Activated CD8-positive, alpha-beta T cell treated with anti-CD3 and anti-CD28 coated beads for 36 hours (primary cell): ENCODE results near the gene ADAD2. TPM values are rescaled to one million over a fixed set of nuclear protein-coding genes. Genes with fewer than 3 reads are reported as not detected.

ENCODE experiments used
- ATAC-seq: fragments of 200-7000 bp; cut with Tn5 transposase; one replicate; pipeline ENCODE4 v1.10.0; 2021; ENCODE audit warnings: mild to moderate bottlenecking, moderate library complexity
- CTCF ChIA-PET: fragments of 350-600 bp; sonication (Branson Sonifier 250); formaldehyde crosslinking; loops from one replicate; lab custom pipeline; 2021; ENCODE audit warnings: antibody characterized with exemption; lab: Charles Lee
- POLR2A ChIA-PET: fragments of 350-600 bp; sonication (Branson Sonifier 250); formaldehyde crosslinking; loops from one replicate; lab custom pipeline; 2021; ENCODE audit warnings: antibody characterized with exemption; lab: Charles Lee
- DNase-seq: peaks from one replicate; pipeline ENCODE4 v3.0.0-alpha.2; 2020
- H3K27ac Mint-ChIP-seq: one replicate; pipeline ENCODE4 v1.8.0; 2021; ENCODE audit warnings: mild to moderate bottlenecking, mixed read lengths
- H3K27me3 Mint-ChIP-seq: one replicate; pipeline ENCODE4 v1.8.0; 2021; ENCODE audit warnings: mixed read lengths
- H3K36me3 Mint-ChIP-seq: one replicate; pipeline ENCODE4 v1.8.0; 2021; ENCODE audit warnings: low read depth, mixed read lengths
- H3K4me1 Mint-ChIP-seq: one replicate; pipeline ENCODE4 v1.8.0; 2021; ENCODE audit warnings: low read depth, mixed read lengths
- H3K4me3 Mint-ChIP-seq: one replicate; pipeline ENCODE4 v1.8.0; 2021; ENCODE audit warnings: mild to moderate bottlenecking, moderate library complexity, mixed read lengths
- H3K9me3 Mint-ChIP-seq: one replicate; pipeline ENCODE4 v1.8.0; 2021; ENCODE audit warnings: mixed read lengths
- intact Hi-C: fragments of 100-400 bp; cut with micrococcal nuclease; formaldehyde crosslinking; loops from one replicate; pipeline ENCODE4 v1.10.0; 2022
- total RNA-seq, 2 experiments: library from RNA; stranded (reverse); gene quantifications; one replicate each; pipeline ENCODE4 v1.2.3, GENCODE V29; 2021
- TF ChIP-seq, protein P1 (sequence below): fragments of 200-600 bp; IDR thresholded peaks from one replicate; pipeline ENCODE4 v1.8.0; 2022; ENCODE audit warnings: antibody characterized with exemption, mild to moderate bottlenecking

The ADAD2 gene
- total RNA-seq, 2 experiments from 2014 or later = 0.16 to 0.63 TPM

DNA sequence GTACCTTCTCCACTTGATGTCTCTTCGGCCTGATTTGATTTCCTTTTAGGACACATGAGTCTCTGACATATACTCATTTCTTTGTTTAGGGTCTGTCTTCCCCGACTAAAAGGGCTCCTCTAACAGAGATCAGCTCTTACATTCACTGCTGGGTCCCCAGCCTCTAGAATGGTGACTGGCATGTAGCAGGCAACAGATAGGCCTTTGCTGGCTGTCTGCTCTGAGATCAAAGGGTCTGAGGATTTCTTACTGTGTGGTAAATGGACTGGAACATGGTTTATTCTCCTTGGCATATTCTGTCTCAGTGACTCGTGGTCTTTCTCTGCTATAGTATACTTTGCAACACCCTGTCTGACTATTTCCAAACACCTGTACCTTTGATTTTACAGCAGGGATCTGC lies 29.2 kb upstream of the ADAD2 start:
- TF ChIP-seq, protein P1, sequence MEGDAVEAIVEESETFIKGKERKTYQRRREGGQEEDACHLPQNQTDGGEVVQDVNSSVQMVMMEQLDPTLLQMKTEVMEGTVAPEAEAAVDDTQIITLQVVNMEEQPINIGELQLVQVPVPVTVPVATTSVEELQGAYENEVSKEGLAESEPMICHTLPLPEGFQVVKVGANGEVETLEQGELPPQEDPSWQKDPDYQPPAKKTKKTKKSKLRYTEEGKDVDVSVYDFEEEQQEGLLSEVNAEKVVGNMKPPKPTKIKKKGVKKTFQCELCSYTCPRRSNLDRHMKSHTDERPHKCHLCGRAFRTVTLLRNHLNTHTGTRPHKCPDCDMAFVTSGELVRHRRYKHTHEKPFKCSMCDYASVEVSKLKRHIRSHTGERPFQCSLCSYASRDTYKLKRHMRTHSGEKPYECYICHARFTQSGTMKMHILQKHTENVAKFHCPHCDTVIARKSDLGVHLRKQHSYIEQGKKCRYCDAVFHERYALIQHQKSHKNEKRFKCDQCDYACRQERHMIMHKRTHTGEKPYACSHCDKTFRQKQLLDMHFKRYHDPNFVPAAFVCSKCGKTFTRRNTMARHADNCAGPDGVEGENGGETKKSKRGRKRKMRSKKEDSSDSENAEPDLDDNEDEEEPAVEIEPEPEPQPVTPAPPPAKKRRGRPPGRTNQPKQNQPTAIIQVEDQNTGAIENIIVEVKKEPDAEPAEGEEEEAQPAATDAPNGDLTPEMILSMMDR = no peak
- H3K27me3 Mint-ChIP-seq = peaks cover 19% of the 10 kb centered on the region
- no peaks in the 10 kb centered on the region for H3K4me1 Mint-ChIP-seq
- no peak overlapping the region for H3K4me3 Mint-ChIP-seq
- H3K9me3 Mint-ChIP-seq = no peaks in the 10 kb centered on the region
- DNase-seq (no peak), ATAC-seq (no peak)
- intact Hi-C loops = no loop called here
- no peak overlapping the region for H3K27ac Mint-ChIP-seq
- H3K36me3 Mint-ChIP-seq = no peaks in the 10 kb centered on the region
- CTCF ChIA-PET = interaction anchor here (0.8 kb wide), 1 partner anchor 14 kb away, joined by 3 read pairs; no protein-coding TSS in a partner anchor
- POLR2A ChIA-PET = no interaction called here

DNA sequence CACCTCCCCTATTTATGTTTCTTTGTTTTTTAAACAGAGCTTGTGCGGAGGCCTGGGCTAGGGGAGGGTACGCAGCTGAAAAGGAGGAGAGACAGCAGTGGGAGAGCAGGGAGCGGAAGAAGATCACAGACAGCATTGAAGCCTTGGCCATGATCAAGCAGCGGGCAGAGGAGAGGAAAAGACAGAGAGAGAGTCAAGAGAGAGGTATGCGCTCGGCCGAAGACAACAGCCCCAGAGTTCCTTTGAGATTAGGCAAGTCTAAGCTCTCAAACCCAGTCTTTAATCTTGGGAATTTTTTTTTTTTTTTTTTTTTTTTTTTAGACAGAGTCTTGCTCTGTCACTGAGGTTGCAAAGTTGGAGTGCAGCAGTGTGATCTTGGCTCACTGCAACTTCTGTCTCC lies 25.2 kb upstream of the ADAD2 start:
- POLR2A ChIA-PET = interaction anchor here (0.9 kb wide), 1 partner anchor 10 kb away, joined by 4 read pairs; no protein-coding TSS in a partner anchor
- DNase-seq = no peak
- H3K27ac Mint-ChIP-seq = no peak overlapping the region
- H3K4me1 Mint-ChIP-seq = no peaks in the 10 kb centered on the region
- H3K9me3 Mint-ChIP-seq = no peaks in the 10 kb centered on the region
- peaks cover 10% of the 10 kb centered on the region for H3K27me3 Mint-ChIP-seq
- no peaks in the 10 kb centered on the region for H3K36me3 Mint-ChIP-seq
- CTCF ChIA-PET = interaction anchor here (0.8 to 2.0 kb wide), 3 partner anchors 9 to 100 kb away, joined by 3 to 5 read pairs (median 3); no protein-coding TSS in a partner anchor
- no peak overlapping the region for H3K4me3 Mint-ChIP-seq
- ATAC-seq = no peak
- TF ChIP-seq, protein P1 = no peak
- intact Hi-C loops = no loop called here

DNA sequence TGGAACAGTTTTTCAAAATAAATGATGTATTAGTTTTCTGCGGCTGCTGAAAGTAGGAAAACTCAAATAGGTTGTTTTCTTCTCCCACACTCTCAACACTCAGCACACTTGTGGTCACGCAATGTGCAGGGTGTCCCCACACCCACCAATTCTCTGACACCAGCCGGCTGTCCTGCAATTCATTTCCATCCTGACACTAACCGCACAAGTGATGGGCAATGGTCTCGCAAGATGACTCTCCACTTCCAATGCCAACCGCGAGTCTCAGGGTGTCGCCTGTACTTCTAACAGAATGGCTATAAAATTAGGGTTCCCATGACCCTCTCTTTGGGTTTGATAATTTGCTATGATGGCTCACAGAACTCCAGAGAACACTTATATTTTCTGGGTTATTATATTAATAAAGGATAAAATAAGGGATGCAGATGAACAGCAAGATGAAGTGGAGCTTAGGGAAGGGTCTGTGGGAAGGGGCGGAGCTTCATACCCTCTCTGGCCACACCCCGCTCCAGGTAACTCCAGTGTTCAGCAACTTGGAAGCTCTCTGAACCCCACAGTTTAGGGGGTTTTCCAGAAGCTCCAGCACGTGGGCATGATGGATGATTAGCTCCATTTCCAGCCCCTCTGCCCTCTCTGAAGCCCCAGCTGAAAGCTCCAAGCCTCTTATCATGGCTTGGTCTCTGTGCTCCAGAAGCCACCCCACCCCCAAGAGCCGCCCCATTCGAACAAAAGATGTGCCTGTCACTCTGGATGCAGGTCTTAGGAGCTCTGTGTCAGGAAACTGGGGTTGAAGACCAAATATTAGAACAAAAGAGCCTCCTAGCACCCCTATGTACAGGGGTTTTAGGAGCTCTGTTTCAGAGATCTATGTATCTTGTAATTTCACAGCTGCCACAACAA lies 23.9 kb upstream of the ADAD2 start:
- DNase-seq (peak; percentile 38), ATAC-seq (peak; percentile 53)
- ChIA-PET CTCF (interaction anchor here (1.0 to 2.4 kb wide), 7 partner anchors 8 to 82 kb away, joined by 3 to 8 read pairs (median 3); partner anchors contain the start of genes DNAAF1, HSDL1 and TAF1C), POLR2A (interaction anchor here (1.3 to 1.4 kb wide), 2 partner anchors 50 to 80 kb away, joined by 3 to 5 read pairs; partner anchors contain the start of gene MBTPS1)
- H3K9me3 Mint-ChIP-seq = no peaks in the 10 kb centered on the region
- H3K36me3 Mint-ChIP-seq = no peaks in the 10 kb centered on the region
- H3K4me1 Mint-ChIP-seq = no peaks in the 10 kb centered on the region
- intact Hi-C loops = no loop called here
- no peak overlapping the region for H3K4me3 Mint-ChIP-seq
- no peak overlapping the region for H3K27ac Mint-ChIP-seq
- TF ChIP-seq, protein P1 = no peak
- peaks cover 8% of the 10 kb centered on the region for H3K27me3 Mint-ChIP-seq

DNA sequence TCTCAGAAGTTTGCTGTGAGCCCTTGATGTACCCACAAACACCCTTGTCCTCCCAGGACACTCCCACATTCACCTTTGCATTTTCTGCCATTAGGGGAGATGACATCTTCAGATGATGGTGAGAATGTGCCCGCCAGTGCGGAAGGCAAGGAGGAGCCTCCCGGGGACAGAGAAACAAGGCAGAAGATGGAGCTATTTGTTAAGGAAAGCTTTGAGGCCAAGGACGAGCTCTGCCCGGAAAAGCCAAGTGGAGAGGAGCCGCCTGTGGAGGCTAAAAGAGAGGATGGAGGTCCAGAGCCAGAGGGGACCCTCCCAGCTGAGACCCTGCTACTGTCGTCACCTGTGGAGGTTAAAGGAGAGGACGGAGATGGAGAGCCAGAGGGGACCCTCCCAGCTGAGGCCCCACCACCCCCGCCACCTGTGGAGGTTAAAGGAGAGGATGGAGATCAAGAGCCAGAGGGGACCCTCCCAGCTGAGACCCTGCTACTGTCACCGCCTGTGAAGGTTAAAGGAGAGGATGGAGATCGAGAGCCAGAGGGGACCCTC lies 21.1 kb upstream of the ADAD2 start:
- Mint-ChIP-seq H3K4me1 (no peaks in the 10 kb centered on the region), H3K4me3 (no peak overlapping the region)
- no peak for ATAC-seq

More for the DNA sequence above, 21.1 kb upstream of the ADAD2 start:
- intact Hi-C loops = loop anchor here (10.0 kb wide), 1 partner anchor 215 kb away; the partner anchor contains the start of gene OSGIN1
- H3K9me3 Mint-ChIP-seq = no peaks in the 10 kb centered on the region
- H3K27me3 Mint-ChIP-seq = peaks cover 7% of the 10 kb centered on the region
- CTCF ChIA-PET = interaction anchor here (0.9 to 1.4 kb wide), 4 partner anchors 17 to 106 kb away, joined by 3 to 7 read pairs (median 4); partner anchors contain the start of gene TAF1C
- DNase-seq = no peak
- no peaks in the 10 kb centered on the region for H3K36me3 Mint-ChIP-seq
- no peak overlapping the region for H3K27ac Mint-ChIP-seq
- POLR2A ChIA-PET = no interaction called here
- TF ChIP-seq, protein P1 = no peak
